ENCODE measurements around the gene ABCC6. TPM values are rescaled to one million over a fixed set of nuclear protein-coding genes. Genes with fewer than 3 reads are reported as not detected.

ABCC6 gene
- total RNA-seq, 1 experiment from 2014 or later: 1.1 TPM

DNA sequence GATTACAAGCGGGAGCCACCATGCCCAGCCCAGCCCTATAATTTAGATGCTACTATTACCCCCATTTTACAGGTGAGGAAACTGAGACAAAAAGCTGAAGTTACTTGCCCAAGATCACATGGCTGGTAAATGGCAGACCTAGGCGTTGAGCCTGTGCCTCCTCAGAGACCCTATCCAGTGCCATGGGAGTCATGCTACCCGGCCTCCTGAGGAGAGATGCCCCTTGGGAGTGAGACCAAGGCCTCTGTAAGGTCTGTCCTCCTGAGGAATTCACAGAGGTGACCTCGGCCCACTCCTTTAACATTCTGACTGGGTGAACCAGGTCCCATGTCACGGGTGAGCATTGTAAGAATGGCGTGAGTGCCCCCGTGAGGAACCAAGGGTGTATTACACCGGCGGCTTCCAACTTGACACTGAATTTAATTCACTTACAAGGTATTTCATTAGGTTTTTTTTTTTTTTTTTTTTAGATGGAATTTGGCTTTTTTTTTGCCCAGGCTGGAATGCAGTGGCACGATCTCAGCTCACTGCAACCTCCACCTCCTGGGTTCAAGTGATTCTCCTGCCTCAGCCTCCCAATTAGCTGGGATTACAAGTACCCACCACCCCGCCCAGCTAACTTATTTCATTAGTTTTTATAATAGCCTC is 95.7 kb downstream of the ABCC6 start:
- TF ChIP-seq, protein P1, sequence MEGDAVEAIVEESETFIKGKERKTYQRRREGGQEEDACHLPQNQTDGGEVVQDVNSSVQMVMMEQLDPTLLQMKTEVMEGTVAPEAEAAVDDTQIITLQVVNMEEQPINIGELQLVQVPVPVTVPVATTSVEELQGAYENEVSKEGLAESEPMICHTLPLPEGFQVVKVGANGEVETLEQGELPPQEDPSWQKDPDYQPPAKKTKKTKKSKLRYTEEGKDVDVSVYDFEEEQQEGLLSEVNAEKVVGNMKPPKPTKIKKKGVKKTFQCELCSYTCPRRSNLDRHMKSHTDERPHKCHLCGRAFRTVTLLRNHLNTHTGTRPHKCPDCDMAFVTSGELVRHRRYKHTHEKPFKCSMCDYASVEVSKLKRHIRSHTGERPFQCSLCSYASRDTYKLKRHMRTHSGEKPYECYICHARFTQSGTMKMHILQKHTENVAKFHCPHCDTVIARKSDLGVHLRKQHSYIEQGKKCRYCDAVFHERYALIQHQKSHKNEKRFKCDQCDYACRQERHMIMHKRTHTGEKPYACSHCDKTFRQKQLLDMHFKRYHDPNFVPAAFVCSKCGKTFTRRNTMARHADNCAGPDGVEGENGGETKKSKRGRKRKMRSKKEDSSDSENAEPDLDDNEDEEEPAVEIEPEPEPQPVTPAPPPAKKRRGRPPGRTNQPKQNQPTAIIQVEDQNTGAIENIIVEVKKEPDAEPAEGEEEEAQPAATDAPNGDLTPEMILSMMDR (conservative IDR thresholded peaks at IDR 0.05): peak; percentile 87
- no peaks in the 10 kb centered on the region for H4K20me1 ChIP-seq (ENCODE audit: control insufficient read depth, insufficient read depth, insufficient read length)
- Mint-ChIP-seq H3K4me3 (no peak overlapping the region), H3K36me3 (ENCODE audit: insufficient read depth in 1 of 3, low read depth in 3 of 3) (peaks cover 50 to 77% (median 68%) of the 10 kb centered on the region in 3 experiments), H3K9me3 (peaks cover 9 to 11% of the 10 kb centered on the region in 2 experiments; a peak in 4 of 5 replicates), H3K4me1 (no peaks in the 10 kb centered on the region), H3K27ac (peak overlapping the region; percentile 44 to 95 (median 48); a peak in 4 of 7 replicates), H3K27me3 (ENCODE audit: low read depth) (no peaks in the 10 kb centered on the region)
- H2BK12ac ChIP-seq (ENCODE audit: insufficient read length, low read depth, low read length): no peak overlapping the region
- no peak overlapping the region for H3K23ac ChIP-seq (ENCODE audit: insufficient read length, low read depth, low read length)
- no peak overlapping the region for H3K4me2 ChIP-seq (ENCODE audit: insufficient read depth, insufficient read length, low read length)
- H2BK120ac ChIP-seq (ENCODE audit: low read depth, low read length, poor library complexity, severe bottlenecking): no peak overlapping the region
- no peak overlapping the region for H2AFZ ChIP-seq (ENCODE audit: low read length)
- H3T11ph ChIP-seq (ENCODE audit: low read length): no peak overlapping the region
- no peaks in the 10 kb centered on the region for H3K27me3 ChIP-seq (ENCODE audit: insufficient read depth, low read length)
- no peak overlapping the region for H3K9ac ChIP-seq (ENCODE audit: extremely low read depth, insufficient read length, low read length)
- WGBS (ENCODE audit: extremely low coverage, insufficient read length, low lambda C conversion rate): no CpG with 5 or more reads among the region's 11 CpGs
- no peaks in the 10 kb centered on the region for H3K9me3 ChIP-seq (ENCODE audit: control insufficient read depth, low read depth, low read length)
- no peak overlapping the region for H4K8ac ChIP-seq (replicated peaks; ENCODE audit: insufficient read length, low read depth, low read length)
- H2AK5ac ChIP-seq (ENCODE audit: insufficient read length, low read length): no peak overlapping the region
- no peak overlapping the region for H2BK15ac ChIP-seq (ENCODE audit: low read depth, low read length)
- H3K18ac ChIP-seq (ENCODE audit: insufficient read length, low read depth, low read length): no peak overlapping the region
- no peak overlapping the region for H4K91ac ChIP-seq (ENCODE audit: insufficient read length, low read depth, low read length)
- H3K79me1 ChIP-seq (ENCODE audit: insufficient read depth, low read depth, low read length, poor library complexity, severe bottlenecking): no peaks in the 10 kb centered on the region
- no peaks in the 10 kb centered on the region for H3K4me1 ChIP-seq (ENCODE audit: insufficient read depth, low read length)
- H3K79me2 ChIP-seq (ENCODE audit: insufficient read depth, low read length): no peaks in the 10 kb centered on the region
- no peak overlapping the region for H3K14ac ChIP-seq (ENCODE audit: insufficient read depth, low read length)
- peak; percentile 84 for DNase-seq
- no peak overlapping the region for H2BK5ac ChIP-seq (ENCODE audit: insufficient read length, low read length)
- no peak overlapping the region for H3K4ac ChIP-seq (ENCODE audit: low read depth, low read length)
- H3K27ac ChIP-seq (ENCODE audit: insufficient read length, low read depth, low read length): no peak overlapping the region
- no peak overlapping the region for H4K5ac ChIP-seq (ENCODE audit: insufficient read length, low read depth, low read length)
- H2BK20ac ChIP-seq (ENCODE audit: low read depth, low read length, poor library complexity, severe bottlenecking): no peak overlapping the region
- H3K23me2 ChIP-seq (ENCODE audit: insufficient read length, low read depth, low read length, poor library complexity, severe bottlenecking): peaks cover 2% of the 10 kb centered on the region
- no peak overlapping the region for H3K56ac ChIP-seq (ENCODE audit: insufficient read length, low read depth, low read length)
